ENCODE data around the gene AQP5. TPM values are rescaled to one million over a fixed set of nuclear protein-coding genes. Genes with fewer than 3 reads are reported as not detected.

The AQP5 gene
- total and polyA plus RNA-seq, 2 donors from 2014 or later, result 0.91 to 0.99 TPM

DNA sequence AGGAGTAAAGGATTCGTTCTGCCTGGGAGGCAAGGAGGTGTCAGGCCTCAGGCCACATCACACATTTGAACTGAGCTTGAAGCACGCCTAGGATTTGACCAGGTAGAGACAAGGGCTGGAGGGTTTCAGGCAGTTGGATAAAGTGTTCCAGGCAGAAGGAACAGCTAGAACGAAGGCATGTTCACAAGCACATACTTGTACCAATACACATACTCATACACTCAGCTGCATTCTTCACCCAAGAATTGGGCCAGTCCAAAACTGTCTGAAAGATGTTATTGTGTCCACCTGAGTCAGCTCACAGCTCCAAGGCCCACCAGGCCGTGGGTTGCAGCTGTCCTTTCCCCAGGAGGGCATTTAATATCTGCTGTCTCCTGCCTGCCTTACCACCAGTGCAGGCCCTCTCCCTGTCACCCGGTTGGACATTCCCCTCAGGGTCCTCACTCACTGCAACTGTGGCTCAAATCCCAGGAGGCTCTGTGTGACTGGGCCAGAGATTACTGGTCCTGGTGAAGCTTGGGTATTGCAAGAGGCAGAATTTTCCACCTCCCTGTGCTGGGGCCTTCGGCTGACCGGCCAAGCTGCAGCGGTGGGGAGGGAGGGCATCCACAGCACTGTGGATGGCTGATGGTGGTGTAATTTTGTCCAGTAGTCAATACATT lies 23.9 kb upstream of the AQP5 start:
- Histone ChIP-seq H3K9me3 (ENCODE audit: control insufficient read depth in 2 of 3, insufficient read depth in 1 of 3, low read length in 3 of 3) (no peaks in the 10 kb centered on the region), H3K27me3 (ENCODE audit: control insufficient read depth, insufficient read depth, low read length) (no peaks in the 10 kb centered on the region), H3K9ac (ENCODE audit: low read length in 3 of 3) (no peak overlapping the region), H3K4me1 (ENCODE audit: control insufficient read depth in 2 of 3, insufficient read depth in 2 of 3, low read depth in 1 of 3, low read length in 3 of 3) (peaks cover 0 to under 1% (median 0%) of the 10 kb centered on the region in 3 donors), H3K4me3 (ENCODE audit: low read length in 3 of 3) (no peak overlapping the region), H3K27ac (ENCODE audit: low read depth in 2 of 2, low read length in 2 of 2) (no peak overlapping the region), H3K36me3 (ENCODE audit: control insufficient read depth in 2 of 3, insufficient read depth in 3 of 3, low read length in 3 of 3) (no peaks in the 10 kb centered on the region)
- peak in 1 of 5 donors; percentile 24 for DNase-seq
- TF ChIP-seq CTCF (IDR thresholded peaks at IDR 0.05; ENCODE audit: borderline replicate concordance, extremely low read depth, insufficient read depth), result no peak
- intact Hi-C loops (cut with DNase I), result no loop called here
- FAIRE-seq, result no peak

- DNase-seq (peak in 1 of 5 donors; percentile 16), FAIRE-seq (no peak)
- H3K9ac ChIP-seq (ENCODE audit: low read length in 3 of 3), result no peak overlapping the region
- no peak overlapping the region for H3K27ac ChIP-seq (ENCODE audit: low read depth in 2 of 2, low read length in 2 of 2)
- no peaks in the 10 kb centered on the region for H3K9me3 ChIP-seq (ENCODE audit: control insufficient read depth in 2 of 3, insufficient read depth in 1 of 3, low read length in 3 of 3)
- H3K4me1 ChIP-seq (ENCODE audit: control insufficient read depth in 2 of 3, insufficient read depth in 2 of 3, low read depth in 1 of 3, low read length in 3 of 3), result no peaks in the 10 kb centered on the region
- TF ChIP-seq CTCF (IDR thresholded peaks at IDR 0.05; ENCODE audit: borderline replicate concordance, extremely low read depth, insufficient read depth), result no peak
- H3K4me3 ChIP-seq (ENCODE audit: low read length in 3 of 3), result no peak overlapping the region
- H3K27me3 ChIP-seq (ENCODE audit: control insufficient read depth, insufficient read depth, low read length), result no peaks in the 10 kb centered on the region
- H3K36me3 ChIP-seq (ENCODE audit: control insufficient read depth in 2 of 3, insufficient read depth in 3 of 3, low read length in 3 of 3), result no peaks in the 10 kb centered on the region
- intact Hi-C loops (cut with DNase I), result no loop called here
Measured at GRCh38 chr12:49939307-49939706, 22.4 kb upstream of the AQP5 start.

GRCh38 chr12:49939707-49940106 lies 22.0 kb upstream of the AQP5 start:
- Histone ChIP-seq H3K4me1 (ENCODE audit: control insufficient read depth in 2 of 3, insufficient read depth in 2 of 3, low read depth in 1 of 3, low read length in 3 of 3) (no peaks in the 10 kb centered on the region), H3K4me3 (ENCODE audit: low read length in 3 of 3) (no peak overlapping the region), H3K27ac (ENCODE audit: low read depth in 2 of 2, low read length in 2 of 2) (no peak overlapping the region), H3K27me3 (ENCODE audit: control insufficient read depth, insufficient read depth, low read length) (no peaks in the 10 kb centered on the region), H3K9ac (ENCODE audit: low read length in 3 of 3) (no peak overlapping the region), H3K9me3 (ENCODE audit: control insufficient read depth in 2 of 3, insufficient read depth in 1 of 3, low read length in 3 of 3) (no peaks in the 10 kb centered on the region), H3K36me3 (ENCODE audit: control insufficient read depth in 2 of 3, insufficient read depth in 3 of 3, low read length in 3 of 3) (no peaks in the 10 kb centered on the region)
- FAIRE-seq (no peak), DNase-seq (no peak)
- intact Hi-C loops (cut with DNase I), result no loop called here
- no peak for TF ChIP-seq CTCF (IDR thresholded peaks at IDR 0.05; ENCODE audit: borderline replicate concordance, extremely low read depth, insufficient read depth)
